HEK293 (cell line): ENCODE measurements around the gene OAT.

ENCODE experiments used
- BCL11A ChIP-seq: fragments of 450-650 bp; formaldehyde crosslinking; IDR thresholded peaks from 2 replicates; pipeline ENCODE4 v1.5.1; 2016; ENCODE audit warnings: low read depth, missing biosample characterization, missing genetic modification characterization
- GFI1B ChIP-seq: fragments of 450-650 bp; formaldehyde crosslinking; IDR thresholded peaks from 2 replicates; pipeline ENCODE4 v1.5.1; 2016; ENCODE audit warnings: missing biosample characterization, missing genetic modification characterization
- KLF1 ChIP-seq: fragments of 450-650 bp; formaldehyde crosslinking; IDR thresholded peaks from 2 replicates; pipeline ENCODE4 v1.5.1; 2016; ENCODE audit warnings: missing biosample characterization, missing genetic modification characterization
- PRDM10 ChIP-seq: fragments of 450-650 bp; formaldehyde crosslinking; IDR thresholded peaks from 2 replicates; pipeline ENCODE4 v1.5.1; 2016; ENCODE audit warnings: missing biosample characterization, missing genetic modification characterization
- SCRT1 ChIP-seq: fragments of 450-650 bp; formaldehyde crosslinking; IDR thresholded peaks from 2 replicates; pipeline ENCODE4 v1.5.1; 2016; ENCODE audit warnings: missing biosample characterization, missing genetic modification characterization, borderline replicate concordance
- TCF7L2 ChIP-seq: IDR thresholded peaks from 2 replicates; pipeline ENCODE4 v1.6.1; 2011; ENCODE audit warnings: low read depth, mild to moderate bottlenecking, inconsistent platforms, low read length, moderate library complexity, borderline replicate concordance
- ZBTB48 ChIP-seq: fragments of 450-650 bp; formaldehyde crosslinking; IDR thresholded peaks from 2 replicates; pipeline ENCODE4 v1.5.1; 2016; ENCODE audit warnings: missing biosample characterization, missing genetic modification characterization
- ZNF132 ChIP-seq: fragments of 450-650 bp; formaldehyde crosslinking; IDR thresholded peaks from 2 replicates; pipeline ENCODE4 v1.5.1; 2017; ENCODE audit warnings: missing biosample characterization, missing genetic modification characterization, borderline replicate concordance
- ZNF140 ChIP-seq: fragments of 450-650 bp; formaldehyde crosslinking; IDR thresholded peaks from 2 replicates; pipeline ENCODE4 v1.5.1; 2016; ENCODE audit warnings: missing biosample characterization, missing genetic modification characterization
- ZNF169 ChIP-seq: fragments of 450-650 bp; formaldehyde crosslinking; IDR thresholded peaks from 2 replicates; pipeline ENCODE4 v1.5.1; 2016; ENCODE audit warnings: missing biosample characterization, missing genetic modification characterization
- ZNF174 ChIP-seq: fragments of 450-650 bp; formaldehyde crosslinking; IDR thresholded peaks from 2 replicates; pipeline ENCODE4 v1.5.0; 2017; ENCODE audit warnings: missing biosample characterization, mild to moderate bottlenecking, missing genetic modification characterization
- ZNF248 ChIP-seq: fragments of 450-650 bp; formaldehyde crosslinking; IDR thresholded peaks from 2 replicates; pipeline ENCODE4 v1.5.1; 2017; ENCODE audit warnings: missing biosample characterization, missing genetic modification characterization
- ZNF274 ChIP-seq, 2 experiments: fragments of 200-500 bp in 1 of 2; fragments of 450-650 bp in 1 of 2; sonication (Bioruptor generic) in 1 of 2; formaldehyde crosslinking in 1 of 2; IDR thresholded peaks; 2 replicates each; pipeline versions ENCODE4 v1.5.1 to v1.6.1; 2014 to 2016; ENCODE audit warnings: borderline replicate concordance in 1 of 2, inconsistent platforms in 1 of 2, low read length in 1 of 2, missing biosample characterization in 1 of 2, missing genetic modification characterization in 1 of 2
- ZNF341 ChIP-seq: fragments of 450-650 bp; formaldehyde crosslinking; IDR thresholded peaks from 2 replicates; pipeline ENCODE4; 2016; ENCODE audit warnings: low read depth, missing biosample characterization, missing genetic modification characterization
- ZNF426 ChIP-seq: fragments of 450-650 bp; formaldehyde crosslinking; IDR thresholded peaks from 2 replicates; pipeline ENCODE4 v1.5.1; 2017; ENCODE audit warnings: missing biosample characterization, missing genetic modification characterization, mild to moderate bottlenecking, inconsistent platforms, moderate library complexity
- ZNF488 ChIP-seq: fragments of 450-650 bp; formaldehyde crosslinking; IDR thresholded peaks from 2 replicates; pipeline ENCODE4 v1.5.1; 2016; ENCODE audit warnings: missing biosample characterization, missing genetic modification characterization
- ZNF514 ChIP-seq: fragments of 450-650 bp; formaldehyde crosslinking; IDR thresholded peaks from 2 replicates; pipeline ENCODE4 v1.5.1; 2016; ENCODE audit warnings: missing biosample characterization, missing genetic modification characterization
- ZNF548 ChIP-seq: fragments of 450-650 bp; formaldehyde crosslinking; IDR thresholded peaks from 2 replicates; pipeline ENCODE4 v1.5.1; 2016; ENCODE audit warnings: missing biosample characterization, missing genetic modification characterization
- ZNF549 ChIP-seq: fragments of 450-650 bp; IDR thresholded peaks from 2 replicates; pipeline ENCODE4 v1.5.1; 2018; ENCODE audit warnings: missing biosample characterization, missing genetic modification characterization, mild to moderate bottlenecking, inconsistent platforms, moderate library complexity
- ZNF585B ChIP-seq: fragments of 450-650 bp; formaldehyde crosslinking; IDR thresholded peaks from 2 replicates; pipeline ENCODE4 v1.5.1; 2016; ENCODE audit warnings: missing biosample characterization, missing genetic modification characterization
- ZNF629 ChIP-seq: fragments of 450-650 bp; formaldehyde crosslinking; IDR thresholded peaks from 2 replicates; pipeline ENCODE4 v1.5.1; 2017; ENCODE audit warnings: missing biosample characterization, missing genetic modification characterization
- ZNF677 ChIP-seq: fragments of 450-650 bp; IDR thresholded peaks from 2 replicates; pipeline ENCODE4 v1.5.0; 2018; ENCODE audit warnings: missing biosample characterization, mild to moderate bottlenecking, missing genetic modification characterization, moderate library complexity
- ZNF785 ChIP-seq: fragments of 450-650 bp; formaldehyde crosslinking; IDR thresholded peaks from 2 replicates; pipeline ENCODE4 v1.5.1; 2016; ENCODE audit warnings: missing biosample characterization, missing genetic modification characterization
- TF ChIP-seq, protein P1 (sequence below): fragments of 450-650 bp; formaldehyde crosslinking; IDR thresholded peaks from 2 replicates; pipeline ENCODE4 v1.5.1; 2016; ENCODE audit warnings: missing biosample characterization, missing genetic modification characterization, borderline replicate concordance
- TF ChIP-seq, protein P2 (sequence below): fragments of 450-650 bp; formaldehyde crosslinking; IDR thresholded peaks from 2 replicates; pipeline ENCODE4 v1.5.1; 2016; ENCODE audit warnings: missing biosample characterization, missing genetic modification characterization
- TF ChIP-seq, protein P3 (sequence below): fragments of 450-650 bp; formaldehyde crosslinking; IDR thresholded peaks from 2 replicates; pipeline ENCODE4 v1.5.1; 2016; ENCODE audit warnings: missing biosample characterization, missing genetic modification characterization

OAT gene

GRCh38 chr10:124418726-124419501 is at the start of gene OAT (continued):
- TF ChIP-seq PRDM10 (tag by site-specific recombination), result peak; percentile 46; the same call in 1 of the 2 replicates
- peak; percentile 33; the same call in 1 of the 2 replicates for TF ChIP-seq SCRT1 (tag by site-specific recombination)
- no peak for TF ChIP-seq ZNF677 (tag by site-specific recombination)
- TF ChIP-seq ZNF248, result no peak
- no peak for TF ChIP-seq BCL11A (tag by site-specific recombination)
- no peak for TF ChIP-seq GFI1B
- peak; percentile 95 for TF ChIP-seq ZNF585B (tag by site-specific recombination)
- no peak for TF ChIP-seq ZNF548 (tag by site-specific recombination)
- TF ChIP-seq ZNF274 (IDR thresholded peaks at IDR 0.05; ENCODE audit: low read length), result no peak
- no peak for TF ChIP-seq ZNF274 (tag by site-specific recombination; IDR thresholded peaks at IDR 0.05; ENCODE audit: borderline replicate concordance)
- TF ChIP-seq ZNF174 (tag by site-specific recombination), result no peak
- no peak; the same call in 1 of the 2 replicates for TF ChIP-seq ZNF785
- TF ChIP-seq, protein P1, sequence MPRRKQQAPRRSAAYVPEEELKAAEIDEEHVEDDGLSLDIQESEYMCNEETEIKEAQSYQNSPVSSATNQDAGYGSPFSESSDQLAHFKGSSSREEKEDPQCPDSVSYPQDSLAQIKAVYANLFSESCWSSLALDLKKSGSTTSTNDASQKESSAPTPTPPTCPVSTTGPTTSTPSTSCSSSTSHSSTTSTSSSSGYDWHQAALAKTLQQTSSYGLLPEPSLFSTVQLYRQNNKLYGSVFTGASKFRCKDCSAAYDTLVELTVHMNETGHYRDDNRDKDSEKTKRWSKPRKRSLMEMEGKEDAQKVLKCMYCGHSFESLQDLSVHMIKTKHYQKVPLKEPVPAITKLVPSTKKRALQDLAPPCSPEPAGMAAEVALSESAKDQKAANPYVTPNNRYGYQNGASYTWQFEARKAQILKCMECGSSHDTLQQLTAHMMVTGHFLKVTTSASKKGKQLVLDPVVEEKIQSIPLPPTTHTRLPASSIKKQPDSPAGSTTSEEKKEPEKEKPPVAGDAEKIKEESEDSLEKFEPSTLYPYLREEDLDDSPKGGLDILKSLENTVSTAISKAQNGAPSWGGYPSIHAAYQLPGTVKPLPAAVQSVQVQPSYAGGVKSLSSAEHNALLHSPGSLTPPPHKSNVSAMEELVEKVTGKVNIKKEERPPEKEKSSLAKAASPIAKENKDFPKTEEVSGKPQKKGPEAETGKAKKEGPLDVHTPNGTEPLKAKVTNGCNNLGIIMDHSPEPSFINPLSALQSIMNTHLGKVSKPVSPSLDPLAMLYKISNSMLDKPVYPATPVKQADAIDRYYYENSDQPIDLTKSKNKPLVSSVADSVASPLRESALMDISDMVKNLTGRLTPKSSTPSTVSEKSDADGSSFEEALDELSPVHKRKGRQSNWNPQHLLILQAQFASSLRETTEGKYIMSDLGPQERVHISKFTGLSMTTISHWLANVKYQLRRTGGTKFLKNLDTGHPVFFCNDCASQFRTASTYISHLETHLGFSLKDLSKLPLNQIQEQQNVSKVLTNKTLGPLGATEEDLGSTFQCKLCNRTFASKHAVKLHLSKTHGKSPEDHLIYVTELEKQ (tag by site-specific recombination), result no peak
- no peak for TF ChIP-seq ZNF514 (tag by site-specific recombination)
- TF ChIP-seq ZNF341, result peak; percentile 78
- TF ChIP-seq ZNF169 (tag by site-specific recombination), result no peak
- no peak for TF ChIP-seq ZNF426 (tag by site-specific recombination)
- TF ChIP-seq, protein P2, sequence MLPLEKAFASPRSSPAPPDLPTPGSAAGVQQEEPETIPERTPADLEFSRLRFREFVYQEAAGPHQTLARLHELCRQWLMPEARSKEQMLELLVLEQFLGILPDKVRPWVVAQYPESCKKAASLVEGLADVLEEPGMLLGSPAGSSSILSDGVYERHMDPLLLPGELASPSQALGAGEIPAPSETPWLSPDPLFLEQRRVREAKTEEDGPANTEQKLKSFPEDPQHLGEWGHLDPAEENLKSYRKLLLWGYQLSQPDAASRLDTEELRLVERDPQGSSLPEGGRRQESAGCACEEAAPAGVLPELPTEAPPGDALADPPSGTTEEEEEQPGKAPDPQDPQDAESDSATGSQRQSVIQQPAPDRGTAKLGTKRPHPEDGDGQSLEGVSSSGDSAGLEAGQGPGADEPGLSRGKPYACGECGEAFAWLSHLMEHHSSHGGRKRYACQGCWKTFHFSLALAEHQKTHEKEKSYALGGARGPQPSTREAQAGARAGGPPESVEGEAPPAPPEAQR, result no peak
- TF ChIP-seq ZBTB48 (tag by site-specific recombination), result no peak
- TF ChIP-seq ZNF488 (tag by site-specific recombination), result no peak
- TF ChIP-seq ZNF629 (tag by site-specific recombination), result peak; percentile 75
- TF ChIP-seq TCF7L2, result no peak
- peak; percentile 95 for TF ChIP-seq KLF1
- TF ChIP-seq ZNF549 (tag by site-specific recombination), result no peak
- TF ChIP-seq, protein P3, sequence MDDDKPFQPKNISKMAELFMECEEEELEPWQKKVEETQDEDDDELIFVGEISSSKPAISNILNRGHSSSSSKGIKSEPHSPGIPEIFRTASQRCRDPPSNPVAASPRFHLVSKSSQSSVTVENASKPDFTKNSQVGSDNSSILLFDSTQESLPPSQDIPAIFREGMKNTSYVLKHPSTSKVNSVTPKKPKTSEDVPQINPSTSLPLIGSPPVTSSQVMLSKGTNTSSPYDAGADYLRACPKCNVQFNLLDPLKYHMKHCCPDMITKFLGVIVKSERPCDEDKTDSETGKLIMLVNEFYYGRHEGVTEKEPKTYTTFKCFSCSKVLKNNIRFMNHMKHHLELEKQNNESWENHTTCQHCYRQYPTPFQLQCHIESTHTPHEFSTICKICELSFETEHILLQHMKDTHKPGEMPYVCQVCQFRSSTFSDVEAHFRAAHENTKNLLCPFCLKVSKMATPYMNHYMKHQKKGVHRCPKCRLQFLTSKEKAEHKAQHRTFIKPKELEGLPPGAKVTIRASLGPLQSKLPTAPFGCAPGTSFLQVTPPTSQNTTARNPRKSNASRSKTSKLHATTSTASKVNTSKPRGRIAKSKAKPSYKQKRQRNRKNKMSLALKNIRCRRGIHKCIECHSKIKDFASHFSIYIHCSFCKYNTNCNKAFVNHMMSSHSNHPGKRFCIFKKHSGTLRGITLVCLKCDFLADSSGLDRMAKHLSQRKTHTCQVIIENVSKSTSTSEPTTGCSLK (tag by site-specific recombination), result no peak
- TF ChIP-seq ZNF132 (tag by site-specific recombination), result no peak
- TF ChIP-seq ZNF140, result no peak
